ENCODE data around the gene KRTAP10-9. TPM values are rescaled to one million over a fixed set of nuclear protein-coding genes. Genes with fewer than 3 reads are reported as not detected.

KRTAP10-9 gene
- total RNA-seq, 1 donor from 2014 or later: not detected

DNA sequence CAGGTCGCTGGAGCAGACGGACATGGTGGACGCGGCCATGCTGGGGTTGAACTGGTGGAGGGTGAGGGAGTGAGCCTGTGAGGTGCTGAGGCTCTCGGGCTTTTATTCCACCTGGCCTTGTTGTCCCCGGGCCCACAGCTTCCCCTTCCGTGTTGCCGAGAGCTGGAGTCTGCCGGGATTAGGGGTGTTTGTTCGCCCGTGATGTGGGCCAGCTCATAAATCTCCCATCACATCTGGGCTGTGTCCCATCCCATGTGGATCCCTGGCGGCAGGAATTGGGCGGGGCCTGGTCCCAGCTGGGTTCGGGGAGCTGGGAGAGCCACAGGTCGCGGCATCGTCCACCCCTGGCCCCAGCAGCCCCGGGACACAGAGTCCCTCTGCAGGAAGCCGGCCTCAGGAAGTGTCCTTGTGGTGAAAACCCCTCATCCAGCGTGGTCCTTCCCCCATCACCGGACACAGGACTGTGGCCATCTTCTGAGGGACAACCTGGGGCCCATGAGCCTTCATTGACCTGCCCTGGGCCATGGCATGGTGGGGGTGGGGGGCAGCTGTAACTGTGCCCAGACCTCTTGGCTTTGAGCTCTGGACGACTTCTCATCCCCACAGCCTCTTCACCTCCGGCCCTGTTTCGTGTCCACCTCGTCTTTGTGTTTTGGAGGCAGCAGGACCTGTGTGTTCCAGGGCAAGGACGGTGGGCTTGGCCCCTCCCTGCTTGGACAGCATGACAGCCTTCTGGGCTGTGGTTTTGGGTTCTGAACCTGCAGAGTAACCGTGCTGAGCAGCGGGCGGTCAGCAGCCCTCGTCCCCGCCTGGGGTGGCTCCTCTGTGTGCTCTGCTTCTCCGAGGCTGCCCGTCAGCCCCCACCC lies 34.2 kb upstream of the KRTAP10-9 start, which contains the start of gene KRTAP10-6:
TSS of gene KRTAP10-6 (minus strand) at position 60 of the 866 bp plus-strand sequence. CDS start at position 39, 21 bp downstream.
- Histone ChIP-seq H3K9ac (ENCODE audit: low read length) (no peak within 1 kb of the TSS), H3K4me3 (ENCODE audit: insufficient read depth, low read depth, low read length) (no peak within 1 kb of the TSS), H3K4me1 (ENCODE audit: insufficient read depth, low read length) (no peaks in the 10 kb centered on the region), H3K9me3 (ENCODE audit: insufficient read depth, low read depth, low read length) (peaks cover 3% of the 10 kb centered on the region), H2AFZ (ENCODE audit: low read depth, low read length) (no peak within 1 kb of the TSS), H3K79me2 (ENCODE audit: insufficient read depth, low read length) (no peaks in the 10 kb centered on the region), H3K4me2 (ENCODE audit: low read length) (no peak within 1 kb of the TSS), H3K27ac (ENCODE audit: low read depth, low read length) (no peak within 1 kb of the TSS), H3K27me3 (ENCODE audit: insufficient read depth, low read length) (no peaks in the 10 kb centered on the region), H4K20me1 (ENCODE audit: insufficient read depth, low read length) (no peaks in the 10 kb centered on the region), H3K36me3 (ENCODE audit: insufficient read depth, low read length) (no peaks in the 10 kb centered on the region)
- FAIRE-seq (no peak), DNase-seq (ENCODE audit: low read depth) (no peak)
- Mint-ChIP-seq H3K27ac (ENCODE audit: unreplicated experiment) (peak within 1 kb of the TSS; percentile 58), H3K9me3 (ENCODE audit: unreplicated experiment) (peaks cover 7% of the 10 kb centered on the region), H3K4me3 (ENCODE audit: unreplicated experiment) (no peak within 1 kb of the TSS), H3K4me1 (ENCODE audit: low read depth, unreplicated experiment) (peaks cover 2% of the 10 kb centered on the region), H3K27me3 (ENCODE audit: low read depth, unreplicated experiment) (peaks cover 27% of the 10 kb centered on the region), H3K36me3 (ENCODE audit: low read depth, unreplicated experiment) (peaks cover 1% of the 10 kb centered on the region)
- TF ChIP-seq EZH2 (IDR thresholded peaks at IDR 0.05; ENCODE audit: insufficient read depth, low read length) (no peak), CTCF (IDR thresholded peaks at IDR 0.05; ENCODE audit: insufficient read depth, low read depth, low read length) (no peak)

DNA sequence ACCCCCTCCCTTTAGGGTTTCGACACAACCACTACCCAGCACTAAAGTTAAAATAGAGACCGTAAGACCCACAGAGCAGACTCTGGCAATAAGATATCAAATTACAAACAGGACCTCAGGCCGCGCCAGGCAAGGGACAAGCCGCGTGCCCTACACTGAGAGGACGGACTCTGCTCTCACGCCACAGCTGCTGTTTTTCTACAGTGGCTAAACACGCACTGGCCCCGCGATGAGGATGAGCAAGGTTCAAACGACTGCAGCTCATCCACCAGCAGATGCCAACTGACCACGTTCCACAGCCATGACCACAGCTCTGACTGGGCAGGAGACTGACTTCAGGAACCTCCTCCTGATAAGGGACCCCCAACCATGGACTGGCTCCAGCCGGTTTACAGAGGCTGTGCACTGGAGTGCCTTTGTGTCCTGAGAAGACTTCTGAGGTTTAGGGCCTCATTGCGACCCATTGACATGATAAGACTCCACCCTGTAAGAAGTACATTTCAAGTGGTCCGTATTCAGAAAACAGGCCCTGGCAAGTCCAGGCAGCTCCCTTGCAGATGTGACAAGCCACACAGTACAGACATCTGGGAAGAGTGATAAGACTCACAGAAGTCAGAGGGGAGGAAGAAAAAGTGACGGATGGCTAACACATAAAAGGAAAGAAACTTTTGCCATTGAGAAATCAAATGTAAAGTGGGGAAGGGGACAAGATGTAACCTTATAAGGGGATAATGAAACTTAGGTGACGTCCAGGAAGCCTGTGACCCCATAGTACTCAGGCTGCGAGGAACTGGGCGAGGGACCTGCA lies 33.1 kb upstream of the KRTAP10-9 start:
- no peak overlapping the region for H3K9ac ChIP-seq (ENCODE audit: low read length)
- H3K27ac ChIP-seq (ENCODE audit: low read depth, low read length): no peak overlapping the region
- DNase-seq (ENCODE audit: low read depth) (no peak), FAIRE-seq (no peak)
- no peaks in the 10 kb centered on the region for H3K4me1 ChIP-seq (ENCODE audit: insufficient read depth, low read length)
- no peaks in the 10 kb centered on the region for H4K20me1 ChIP-seq (ENCODE audit: insufficient read depth, low read length)
- H3K4me3 ChIP-seq (ENCODE audit: insufficient read depth, low read depth, low read length): no peak overlapping the region
- peaks cover 2% of the 10 kb centered on the region for H3K4me1 Mint-ChIP-seq (ENCODE audit: low read depth, unreplicated experiment)
- peaks cover 27% of the 10 kb centered on the region for H3K27me3 Mint-ChIP-seq (ENCODE audit: low read depth, unreplicated experiment)
- H3K36me3 Mint-ChIP-seq (ENCODE audit: low read depth, unreplicated experiment): peaks cover 1% of the 10 kb centered on the region
- H3K27ac Mint-ChIP-seq (ENCODE audit: unreplicated experiment): peak overlapping the region; percentile 58
- no peak overlapping the region for H3K4me3 Mint-ChIP-seq (ENCODE audit: unreplicated experiment)
- H2AFZ ChIP-seq (ENCODE audit: low read depth, low read length): no peak overlapping the region
- peaks cover 14% of the 10 kb centered on the region for H3K9me3 Mint-ChIP-seq (ENCODE audit: unreplicated experiment)
- no peaks in the 10 kb centered on the region for H3K79me2 ChIP-seq (ENCODE audit: insufficient read depth, low read length)
- peaks cover 7% of the 10 kb centered on the region for H3K9me3 ChIP-seq (ENCODE audit: insufficient read depth, low read depth, low read length)
- no peaks in the 10 kb centered on the region for H3K36me3 ChIP-seq (ENCODE audit: insufficient read depth, low read length)
- no peak overlapping the region for H3K4me2 ChIP-seq (ENCODE audit: low read length)
- TF ChIP-seq EZH2 (IDR thresholded peaks at IDR 0.05; ENCODE audit: insufficient read depth, low read length): no peak
- no peak for TF ChIP-seq CTCF (IDR thresholded peaks at IDR 0.05; ENCODE audit: insufficient read depth, low read depth, low read length)
- H3K27me3 ChIP-seq (ENCODE audit: insufficient read depth, low read length): no peaks in the 10 kb centered on the region

Data from astrocyte (in vitro differentiated cells and primary cell).